Brain microvascular endothelial cell (primary cell): ENCODE measurements around the gene EME1.

Source experiments
- DNase-seq: peaks from one replicate; pipeline ENCODE4 v3.0.0-alpha.2; 2020
- H3K27ac ChIP-seq: fragments of 250-450 bp; sonication (Bioruptor Pico); 2 replicates; pipeline ENCODE4 v1.5.1; 2020; ENCODE audit warnings: mild to moderate bottlenecking, moderate library complexity
- H3K27me3 ChIP-seq: fragments of 250-450 bp; sonication (Bioruptor Pico); replicated peaks from 2 replicates; pipeline ENCODE4 v1.5.1; 2020; ENCODE audit warnings: mild to moderate bottlenecking
- H3K36me3 ChIP-seq: fragments of 250-450 bp; sonication (Bioruptor Pico); replicated peaks from 2 replicates; pipeline ENCODE4 v1.5.1; 2020; ENCODE audit warnings: mild to moderate bottlenecking
- H3K4me3 ChIP-seq: 2 replicates; pipeline ENCODE4 v1.5.1; 2011; ENCODE audit warnings: low read depth, mild to moderate bottlenecking, control low read depth, low read length, moderate library complexity
- CTCF ChIP-seq: IDR thresholded peaks from 2 replicates; pipeline ENCODE4 v1.5.1; 2011; ENCODE audit warnings: low read depth, mild to moderate bottlenecking, moderate library complexity, low read length, control low read depth, inconsistent platforms; ENCODE audit errors: missing control alignments
- in situ Hi-C: cut with HindIII; loops from 2 replicates; pipeline ENCODE4 v1.10.0; 2017; ENCODE audit warnings: low sequenced_read_pairs, low pct_ligation_motif_present

The EME1 gene

GRCh38 chr17:50375858-50376538, 3.0 kb downstream of the EME1 start:
- Histone ChIP-seq H3K27ac (no peak overlapping the region), H3K27me3 (no peaks in the 10 kb centered on the region), H3K4me3 (no peak overlapping the region), H3K36me3 (peaks cover 14% of the 10 kb centered on the region)
- in situ Hi-C loops, result no loop called here
- TF ChIP-seq CTCF, result no peak
- no peak for DNase-seq

- in situ Hi-C loops, result no loop called here
- TF ChIP-seq CTCF, result no peak
- Histone ChIP-seq H3K27ac (no peak overlapping the region), H3K27me3 (no peaks in the 10 kb centered on the region), H3K36me3 (peaks cover 47% of the 10 kb centered on the region), H3K4me3 (no peak overlapping the region)
- DNase-seq, result no peak
Observed at GRCh38 chr17:50379351-50380132, 6.5 kb downstream of the EME1 start.

- no peaks in the 10 kb centered on the region for H3K27me3 ChIP-seq
- DNase-seq, result no peak
- in situ Hi-C loops, result no loop called here
- TF ChIP-seq CTCF, result peak; percentile 22
- no peak overlapping the region for H3K27ac ChIP-seq
- peaks cover 56% of the 10 kb centered on the region for H3K36me3 ChIP-seq
- no peak overlapping the region for H3K4me3 ChIP-seq
Observed at GRCh38 chr17:50380369-50381259, 7.6 kb downstream of the EME1 start.

GRCh38 chr17:50381260-50381815, 8.3 kb downstream of the EME1 start:
- Histone ChIP-seq H3K36me3 (peaks cover 63% of the 10 kb centered on the region), H3K4me3 (no peak overlapping the region), H3K27me3 (no peaks in the 10 kb centered on the region), H3K27ac (no peak overlapping the region)
- TF ChIP-seq CTCF, result no peak
- DNase-seq, result no peak
- in situ Hi-C loops, result no loop called here

DNA sequence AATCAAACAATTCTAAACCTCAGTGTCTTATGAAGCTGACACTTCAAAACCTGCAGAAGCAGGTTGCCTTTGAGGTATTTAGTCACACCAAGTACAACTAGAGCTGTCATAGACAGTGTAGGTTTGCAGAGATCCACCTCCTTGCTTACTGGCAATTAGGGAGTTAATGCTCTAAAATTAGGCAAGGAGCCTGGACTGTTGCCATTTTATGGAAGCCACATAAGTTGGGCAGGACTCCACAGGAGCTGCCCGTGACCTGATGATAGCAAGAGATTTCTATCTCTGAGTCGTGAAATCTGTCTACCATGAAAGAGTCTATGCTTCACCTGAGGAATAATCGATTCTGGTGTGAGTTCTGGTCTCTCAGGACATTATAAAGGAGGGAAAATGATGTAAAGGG, 8.9 kb downstream of the EME1 start:
- in situ Hi-C loops, result no loop called here
- Histone ChIP-seq H3K4me3 (no peak overlapping the region), H3K27me3 (no peaks in the 10 kb centered on the region), H3K27ac (no peak overlapping the region), H3K36me3 (peaks cover 69% of the 10 kb centered on the region)
- no peak for DNase-seq
- no peak for TF ChIP-seq CTCF
